Measurements from ENCODE around the gene EIF3K.

Gene EIF3K

GRCh38 chr19:38669552-38669951 is 50.6 kb downstream of the EIF3K start:
- DNase-seq = no peak

DNA sequence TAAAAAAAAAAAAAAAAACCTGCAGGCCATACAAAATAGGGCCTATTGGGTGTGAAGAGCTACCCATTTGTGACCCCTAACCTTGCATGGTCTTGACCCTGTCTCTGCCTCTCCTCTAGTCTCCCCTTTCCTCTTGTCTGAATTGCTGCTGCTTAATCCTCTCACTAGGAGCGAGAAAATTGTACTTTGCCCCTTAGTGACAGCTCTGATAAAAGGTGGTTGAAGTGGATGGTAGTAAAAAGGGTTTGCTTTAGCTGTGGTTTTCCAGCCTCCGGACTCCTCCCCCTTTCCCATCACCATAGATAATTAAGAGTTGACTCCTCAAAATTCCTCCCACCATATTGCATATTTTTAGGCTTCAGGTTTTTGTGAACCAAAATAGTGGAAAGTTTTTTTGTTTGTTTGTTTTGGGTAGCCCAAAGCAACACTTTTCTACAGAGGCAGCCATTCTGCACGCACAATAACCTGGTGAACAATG is 52.0 kb downstream of the EIF3K start:
- no peak for DNase-seq

- no peak for DNase-seq
These were observed 52.7 kb downstream of the EIF3K start for GRCh38 chr19:38671654-38672053.

- DNase-seq = no peak
These were observed 54.0 kb downstream of the EIF3K start for GRCh38 chr19:38673030-38673429.

DNA sequence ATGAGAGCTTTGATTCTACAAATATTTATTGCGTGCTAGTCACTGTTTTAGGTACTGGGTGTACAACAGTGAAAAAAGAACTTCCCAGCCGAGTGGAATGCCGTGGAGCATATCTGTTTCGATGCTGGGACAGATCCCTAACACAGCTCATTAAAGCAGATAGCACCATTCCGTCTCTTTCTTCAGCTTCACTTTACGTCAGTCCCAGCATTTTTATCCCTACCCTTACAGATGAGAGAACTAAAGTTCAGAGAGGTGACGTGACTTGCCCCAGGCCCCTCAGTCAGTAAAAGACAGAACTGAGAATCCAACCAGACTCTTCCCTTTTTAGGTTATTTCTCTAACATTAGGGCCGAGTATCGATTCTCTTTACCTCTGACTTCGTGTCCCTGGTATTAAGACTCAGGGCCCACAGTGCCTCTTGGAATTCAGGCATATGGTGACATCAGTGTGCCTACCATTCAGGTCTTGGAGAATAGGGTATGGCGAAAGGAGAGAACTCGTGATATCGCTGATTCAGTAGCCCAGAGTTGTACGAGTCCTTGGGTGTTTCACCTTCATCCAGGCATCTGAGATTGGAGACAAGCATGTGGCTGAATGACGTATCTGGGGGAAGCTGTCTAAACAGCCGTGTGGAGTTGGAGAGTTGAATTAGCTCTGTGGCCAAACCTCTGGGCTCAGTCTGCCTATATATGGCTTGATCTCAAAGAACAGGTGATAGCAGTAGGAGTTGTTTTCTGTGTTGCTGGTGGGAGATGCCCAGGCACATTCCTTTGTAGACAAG is 55.6 kb downstream of the EIF3K start:
- DNase-seq = no peak

DNA sequence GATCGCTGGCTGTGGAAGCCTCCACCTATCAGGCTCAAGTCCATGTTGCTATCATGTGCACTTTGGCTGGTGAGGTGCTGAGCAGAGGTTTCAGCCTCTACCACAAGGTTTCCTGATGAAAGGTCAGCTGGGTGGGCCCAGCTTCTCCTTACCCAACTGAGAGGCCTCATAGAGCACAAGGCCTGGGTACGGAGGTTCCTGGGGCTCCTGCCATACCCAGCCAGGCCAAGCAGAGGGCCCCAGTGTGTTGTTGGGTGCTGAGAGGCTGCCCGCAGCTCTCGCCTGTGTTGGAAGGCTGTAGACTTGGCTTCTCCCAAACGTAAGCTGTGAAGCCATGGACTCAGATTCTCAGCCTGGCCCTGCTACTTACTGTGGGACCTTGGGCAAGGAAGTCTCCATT is 56.6 kb downstream of the EIF3K start:
- DNase-seq = no peak

- DNase-seq = no peak
These were observed 57.3 kb downstream of the EIF3K start for GRCh38 chr19:38676023-38676877.

- DNase-seq = no peak
These were observed 58.1 kb downstream of the EIF3K start for GRCh38 chr19:38676878-38677646.

DNA sequence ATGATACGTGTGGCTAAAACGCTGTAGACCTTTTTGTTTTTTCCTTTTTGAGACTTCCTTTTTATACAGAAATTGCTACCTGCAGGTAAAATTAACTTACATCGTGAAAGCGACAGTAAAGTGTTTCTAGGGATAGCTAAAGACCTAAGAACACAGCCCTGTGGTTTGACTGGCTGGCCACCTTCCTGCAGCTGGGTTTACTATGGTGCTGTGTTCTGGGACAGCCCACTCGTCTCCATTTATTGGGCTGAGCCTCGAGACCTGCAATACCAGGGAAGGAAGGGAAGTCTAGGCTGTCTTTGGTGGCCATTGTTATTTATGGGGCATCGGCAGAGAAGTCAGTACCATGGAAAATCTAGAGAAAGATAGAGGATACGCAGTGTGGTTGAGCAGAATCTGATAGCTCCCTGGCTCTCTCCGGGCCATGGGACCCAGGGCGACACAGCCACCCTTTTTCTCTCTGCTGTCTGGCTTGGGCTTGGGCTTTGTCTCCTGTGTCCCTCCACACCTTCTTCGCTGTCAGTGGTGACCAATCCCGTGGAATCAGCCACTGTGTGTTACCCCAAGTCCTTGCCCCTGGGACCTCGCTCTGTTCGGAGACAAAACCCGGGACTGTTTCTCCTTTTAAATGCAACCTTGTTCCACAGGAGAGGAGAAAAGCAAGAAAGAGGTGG is 59.4 kb downstream of the EIF3K start:
- no peak for DNase-seq

DNA sequence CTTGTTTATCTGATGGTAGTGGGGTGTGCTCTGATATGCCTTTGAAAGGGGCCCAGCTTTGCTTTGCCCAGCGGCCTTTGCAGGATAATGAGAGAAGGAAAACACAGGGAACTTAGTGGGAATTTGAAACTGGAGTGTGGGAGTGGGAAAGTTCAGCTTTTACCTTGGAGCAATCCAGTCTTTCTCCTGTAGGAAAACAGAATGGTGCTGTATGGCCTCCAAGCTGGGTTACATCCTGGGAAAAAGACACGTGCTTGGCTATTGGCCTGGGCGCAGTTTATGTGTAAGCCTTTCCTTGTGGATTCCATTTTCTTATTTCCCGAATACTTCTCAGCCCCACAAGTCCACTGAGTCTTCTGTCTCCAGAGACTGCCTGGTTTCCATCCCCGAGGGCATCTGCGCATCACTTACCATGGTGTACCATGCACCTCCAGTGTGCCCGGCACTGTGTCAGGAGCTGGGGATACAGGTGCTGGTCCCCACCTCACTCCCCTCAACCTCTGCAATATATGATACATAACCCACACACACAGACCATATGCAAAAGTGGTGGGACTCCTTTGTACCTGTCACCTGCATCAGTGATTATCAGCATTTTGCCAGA is 60.0 kb downstream of the EIF3K start:
- DNase-seq = no peak

DNA sequence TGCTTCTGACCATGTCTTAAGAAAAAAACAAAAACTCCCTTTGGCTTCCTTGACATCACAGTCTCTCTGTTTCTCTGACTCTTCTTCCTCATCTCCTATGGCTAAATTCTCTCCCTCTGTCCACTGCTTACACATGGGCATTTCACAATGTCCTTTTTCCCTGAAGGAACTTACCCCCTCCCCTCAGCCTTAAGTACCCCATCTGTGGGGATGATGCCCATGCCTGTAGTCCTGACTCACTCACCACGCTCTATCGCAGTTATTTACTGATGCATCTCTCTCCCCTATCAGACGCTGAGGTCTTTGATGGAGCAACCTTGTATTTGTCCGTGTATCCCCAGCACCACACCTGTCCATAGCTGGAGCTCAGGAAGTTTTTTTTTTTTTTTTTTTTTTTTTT is 60.9 kb downstream of the EIF3K start:
- no peak for DNase-seq

DNA sequence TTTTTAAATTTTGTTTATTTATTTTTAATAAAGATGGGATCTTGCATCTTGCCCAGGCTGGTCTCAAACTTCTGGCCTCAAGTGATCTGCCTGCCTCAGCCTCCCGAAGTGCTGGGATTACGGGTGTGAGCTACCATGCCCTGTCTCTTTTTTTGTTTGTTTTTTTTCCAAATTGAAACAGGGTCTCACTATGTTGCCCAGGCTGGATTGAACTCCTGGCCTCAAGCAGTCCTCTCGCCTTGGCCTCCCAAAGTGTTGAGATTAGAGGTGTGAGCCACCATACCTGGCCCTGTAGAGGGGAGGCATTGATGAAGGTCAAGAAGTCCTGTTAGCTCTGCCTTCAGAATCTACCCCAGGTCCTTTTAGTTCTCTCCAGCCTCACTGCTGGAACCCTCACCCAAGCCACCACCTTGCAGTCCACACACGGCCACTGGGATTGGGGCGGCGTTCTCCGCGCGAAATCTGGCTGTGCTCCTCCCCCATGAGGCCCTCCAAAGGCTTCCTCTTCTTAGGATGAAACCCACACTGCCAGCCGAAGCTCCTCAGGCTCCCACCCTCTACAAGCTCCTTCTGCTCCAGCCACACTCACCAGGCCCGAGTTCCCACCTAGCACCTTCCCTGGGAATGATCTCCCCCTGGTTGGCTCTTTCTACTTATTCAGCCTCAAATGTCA is 63.3 kb downstream of the EIF3K start:
- no peak for DNase-seq

DNA sequence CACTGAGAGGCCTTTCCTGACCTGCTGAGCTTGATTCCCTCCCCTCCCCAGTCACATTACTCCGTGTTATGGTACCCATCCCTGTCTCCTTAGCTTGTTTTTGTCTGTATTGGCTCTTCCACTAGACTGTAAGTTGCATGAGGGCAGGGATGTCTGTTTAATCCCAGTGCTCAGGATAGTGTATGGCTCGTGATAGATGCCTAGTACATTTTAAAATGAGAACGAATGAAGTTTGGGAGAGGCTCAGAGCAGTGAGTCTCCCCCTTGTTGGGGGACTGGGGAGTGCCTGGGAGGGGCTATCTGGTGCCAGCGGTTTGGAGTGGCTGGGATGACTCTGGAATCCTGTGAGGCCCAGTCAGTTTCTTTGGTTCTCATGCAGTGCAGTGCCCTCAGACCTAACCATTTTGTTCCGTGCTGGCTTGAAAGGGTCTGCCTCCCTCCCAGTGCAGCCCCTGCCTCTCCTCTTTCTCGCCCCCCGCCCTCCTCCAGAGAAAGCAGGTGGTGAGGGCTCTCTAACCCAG is 63.9 kb downstream of the EIF3K start:
- no peak for DNase-seq

DNA sequence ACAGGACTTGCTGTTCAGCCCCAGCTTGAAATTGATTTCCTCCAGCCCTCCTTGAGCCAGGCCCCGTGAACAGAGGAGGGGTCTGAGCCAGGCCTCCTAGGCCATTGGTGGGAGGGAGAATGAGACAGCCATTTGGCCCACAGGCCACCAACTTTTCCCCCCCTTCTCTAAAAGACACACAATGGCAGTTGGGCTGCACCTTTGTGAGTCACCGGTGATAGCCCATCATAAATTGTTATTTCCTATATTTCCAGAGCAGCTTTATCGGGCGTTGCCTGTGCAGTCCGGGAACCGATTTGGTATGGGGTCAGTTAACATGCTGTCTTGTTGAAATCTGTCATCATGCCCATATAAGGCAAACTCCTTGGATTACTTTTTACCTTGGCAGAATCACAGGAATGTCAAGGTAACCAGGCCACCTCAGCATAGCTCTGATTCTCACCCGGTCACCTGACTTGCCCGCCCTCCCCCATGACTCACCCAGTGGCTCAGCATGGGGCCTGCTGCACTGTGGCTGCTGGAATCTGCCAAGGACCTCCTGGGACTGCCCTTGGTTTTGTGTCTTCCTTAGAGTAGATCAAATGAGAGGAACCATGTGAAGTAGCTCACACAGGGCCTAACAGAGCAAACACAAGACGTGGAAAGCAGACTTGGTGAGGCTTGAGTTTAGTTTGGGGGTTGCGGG is 64.5 kb downstream of the EIF3K start:
- no peak for DNase-seq

- DNase-seq = no peak
These were observed 65.3 kb downstream of the EIF3K start for GRCh38 chr19:38684078-38684861.

- DNase-seq = no peak
These were observed 66.1 kb downstream of the EIF3K start for GRCh38 chr19:38684862-38685665.

- no peak for DNase-seq
These were observed 66.9 kb downstream of the EIF3K start for GRCh38 chr19:38685666-38686529.

- DNase-seq = no peak
These were observed 67.5 kb downstream of the EIF3K start for GRCh38 chr19:38686530-38686888.
